ENCODE results near the gene UGT1A5. TPM values are rescaled to one million over a fixed set of nuclear protein-coding genes. Genes with fewer than 3 reads are reported as not detected.

The UGT1A5 gene
- total RNA-seq, 6 experiments from 2014 or later = 1.3 to 10.0 (median 3.8) TPM

DNA sequence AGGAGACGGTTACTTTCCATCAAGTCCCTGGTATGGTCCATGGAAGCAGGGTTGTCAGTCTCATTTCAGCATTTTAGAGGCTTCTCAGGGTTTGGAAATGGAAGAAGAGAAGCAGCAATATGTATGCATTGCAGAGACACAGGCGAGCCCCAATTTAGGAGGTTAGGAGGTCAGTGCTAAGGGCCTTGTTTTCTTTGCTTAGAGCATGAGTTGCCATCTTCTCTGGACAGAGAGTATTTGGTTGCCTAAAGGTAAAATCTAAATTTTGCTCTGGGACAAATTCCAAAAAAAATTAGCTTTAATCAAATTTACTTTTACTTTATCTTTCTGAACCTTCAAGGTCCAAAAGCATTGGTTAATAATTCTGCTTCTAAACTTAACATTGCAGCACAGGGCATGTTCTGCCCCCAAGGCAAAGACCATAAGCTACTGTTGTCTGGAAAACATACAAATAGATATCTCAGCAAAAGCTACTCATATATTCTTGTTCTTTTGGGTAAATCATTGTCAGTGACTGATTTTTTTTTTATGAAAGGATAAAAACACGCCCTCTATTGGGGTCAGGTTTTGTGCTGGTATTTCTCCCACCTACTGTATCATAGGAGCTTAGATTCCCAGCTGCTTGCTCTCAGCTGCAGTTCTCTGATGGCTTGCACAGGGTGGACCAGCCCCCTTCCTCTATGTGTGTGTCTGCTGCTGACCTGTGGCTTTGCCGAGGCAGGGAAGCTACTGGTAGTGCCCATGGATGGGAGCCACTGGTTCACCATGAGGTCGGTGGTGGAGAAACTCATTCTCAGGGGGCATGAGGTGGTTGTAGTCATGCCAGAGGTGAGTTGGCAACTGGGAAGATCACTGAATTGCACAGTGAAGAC is 41.2 kb upstream of the UGT1A5 start, which contains the start of gene UGT1A9:
TSS of gene UGT1A9 (plus strand) at position 609 of the 872 bp plus-strand sequence. CDS start at position 646, 37 bp downstream.
- Histone ChIP-seq H3K4me1 (peaks cover 0 to 42% (median 12%) of the 10 kb centered on the region in 4 donors), H3K36me3 (no peaks in the 10 kb centered on the region), H3K27me3 (no peaks in the 10 kb centered on the region), H3K4me3 (peak within 1 kb of the TSS; percentile 22 to 66 (median 46)), H3K9me3 (no peaks in the 10 kb centered on the region), H3K27ac (peak within 1 kb of the TSS; percentile 15 to 75 (median 70))
- ATAC-seq (peak; percentile 56 to 84 (median 78)), DNase-seq (peak; percentile 46 to 83 (median 80))
- TF ChIP-seq CTCF (IDR thresholded peaks at IDR 0.05) (peak in 1 of 4 donors; percentile 12), POLR2A (IDR thresholded peaks at IDR 0.05) (peak; percentile 63)
- intact Hi-C loops (cut with DNase I) = no loop called here
- 48% methylated on average over 3 of the region's 5 CpGs for WGBS (ENCODE audit: insufficient coverage, low coverage, low lambda C conversion rate, missing lambda C conversion rate)

- Histone ChIP-seq H3K4me3 (peak overlapping the region; percentile 22 to 66 (median 46)), H3K9me3 (no peaks in the 10 kb centered on the region), H3K27me3 (no peaks in the 10 kb centered on the region), H3K4me1 (peaks cover 0 to 56% (median 12%) of the 10 kb centered on the region in 4 donors), H3K27ac (peak overlapping the region in 2 of 3 donors; percentile 70 to 75), H3K36me3 (no peaks in the 10 kb centered on the region)
- ATAC-seq (no peak), DNase-seq (no peak)
- WGBS (ENCODE audit: insufficient coverage, low coverage, low lambda C conversion rate, missing lambda C conversion rate) = 15% methylated on average over 3 of the region's 3 CpGs
- TF ChIP-seq POLR2A (IDR thresholded peaks at IDR 0.05) (no peak), CTCF (IDR thresholded peaks at IDR 0.05) (no peak)
- intact Hi-C loops (cut with DNase I) = no loop called here
Observed at GRCh38 chr2:233672886-233673285, 39.8 kb upstream of the UGT1A5 start.

GRCh38 chr2:233673896-233674295 is 38.8 kb upstream of the UGT1A5 start:
- intact Hi-C loops (cut with DNase I) = no loop called here
- Histone ChIP-seq H3K4me3 (peak overlapping the region; percentile 22 to 66 (median 46)), H3K27me3 (no peaks in the 10 kb centered on the region), H3K27ac (peak overlapping the region; percentile 6 to 70 (median 26)), H3K36me3 (no peaks in the 10 kb centered on the region), H3K9me3 (no peaks in the 10 kb centered on the region), H3K4me1 (peaks cover 0 to 54% (median 12%) of the 10 kb centered on the region in 4 donors)
- no peak for DNase-seq
- ATAC-seq = peak in 2 of 4 donors; percentile 26 to 44
- TF ChIP-seq POLR2A (IDR thresholded peaks at IDR 0.05) = no peak
- no peak for TF ChIP-seq CTCF (IDR thresholded peaks at IDR 0.05)

DNA sequence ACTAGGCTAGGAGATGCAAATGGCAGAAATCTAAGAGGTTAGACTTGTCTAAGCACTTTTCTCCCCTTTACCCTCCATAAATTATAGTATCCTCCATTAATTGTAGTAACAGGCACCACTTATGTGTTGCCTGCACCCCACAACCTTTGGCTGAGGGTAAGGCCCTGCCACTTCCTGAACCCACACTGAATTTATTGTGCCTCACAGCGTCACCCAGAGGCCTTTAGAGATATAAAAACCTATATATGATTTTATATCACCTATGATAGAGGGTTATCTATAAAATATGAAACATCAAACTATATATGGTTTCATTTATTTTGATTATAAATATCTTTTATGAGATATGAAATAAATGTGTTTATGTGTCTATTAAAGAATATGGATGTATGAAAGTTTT is 38.4 kb upstream of the UGT1A5 start:
- peak in 3 of 4 donors; percentile 9 to 22 (median 18) for TF ChIP-seq CTCF (IDR thresholded peaks at IDR 0.05)
- peak; percentile 15 for TF ChIP-seq POLR2A (IDR thresholded peaks at IDR 0.05)
- intact Hi-C loops (cut with DNase I) = no loop called here
- Histone ChIP-seq H3K36me3 (no peaks in the 10 kb centered on the region), H3K9me3 (no peaks in the 10 kb centered on the region), H3K4me1 (peaks cover 0 to 50% (median 12%) of the 10 kb centered on the region in 4 donors), H3K27me3 (no peaks in the 10 kb centered on the region), H3K27ac (peak overlapping the region; percentile 6 to 70 (median 26)), H3K4me3 (peak overlapping the region; percentile 22 to 66 (median 46))
- peak in 3 of 4 donors; percentile 26 to 36 (median 34) for ATAC-seq
- whole genome bisulfite sequencing (ENCODE audit: insufficient coverage, low coverage, low lambda C conversion rate, missing lambda C conversion rate) = 14% methylated on average over 1 of the region's 1 CpG
- no peak for DNase-seq
